Putamen (tissue), 1 donor: Measurements from ENCODE around the gene KCNIP1.

Source experiments
- DNase-seq: peaks from one replicate; pipeline ENCODE4 v3.0.0-alpha.2; 2016; ENCODE audit warnings: low spot score

The KCNIP1 gene

DNA sequence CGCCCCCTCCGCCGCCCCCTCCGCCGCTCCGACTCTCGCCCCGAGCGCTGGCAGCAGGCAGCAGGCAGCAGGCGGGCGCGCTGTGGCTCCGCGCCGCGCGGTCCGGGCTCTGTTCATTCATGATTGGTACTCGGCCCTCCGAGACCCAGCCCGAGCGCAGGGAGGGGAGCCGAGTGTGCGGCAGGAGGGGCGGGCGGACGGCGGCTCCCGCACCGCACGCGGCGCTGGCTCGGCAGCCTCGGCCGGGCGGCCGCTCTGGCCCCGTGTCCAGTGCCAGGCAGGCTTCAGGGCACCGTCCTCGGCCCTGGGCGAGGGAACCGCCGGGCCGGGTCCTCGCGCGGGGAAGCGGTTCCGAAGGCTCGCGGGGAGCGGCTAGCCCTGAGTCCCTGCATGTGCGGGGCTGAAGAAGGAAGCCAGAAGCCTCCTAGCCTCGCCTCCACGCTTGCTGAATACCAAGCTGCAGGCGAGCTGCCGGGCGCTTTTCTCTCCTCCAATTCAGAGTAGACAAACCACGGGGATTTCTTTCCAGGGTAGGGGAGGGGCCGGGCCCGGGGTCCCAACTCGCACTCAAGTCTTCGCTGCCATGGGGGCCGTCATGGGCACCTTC is at the start of gene KCNIP1:
KCNIP1 (plus strand) TSS at position 31 of the 607 bp plus-strand sequence.
- DNase-seq = no peak

- DNase-seq = no peak
Measured at GRCh38 chr5:170463426-170463825, 40.4 kb upstream of the KCNIP1 start.

GRCh38 chr5:170464280-170465127 is 39.3 kb upstream of the KCNIP1 start:
- no peak for DNase-seq

- no peak for DNase-seq
Measured at GRCh38 chr5:170466553-170466952, 37.3 kb upstream of the KCNIP1 start.

- DNase-seq = no peak
Measured at GRCh38 chr5:170466988-170467707, 36.7 kb upstream of the KCNIP1 start.

DNA sequence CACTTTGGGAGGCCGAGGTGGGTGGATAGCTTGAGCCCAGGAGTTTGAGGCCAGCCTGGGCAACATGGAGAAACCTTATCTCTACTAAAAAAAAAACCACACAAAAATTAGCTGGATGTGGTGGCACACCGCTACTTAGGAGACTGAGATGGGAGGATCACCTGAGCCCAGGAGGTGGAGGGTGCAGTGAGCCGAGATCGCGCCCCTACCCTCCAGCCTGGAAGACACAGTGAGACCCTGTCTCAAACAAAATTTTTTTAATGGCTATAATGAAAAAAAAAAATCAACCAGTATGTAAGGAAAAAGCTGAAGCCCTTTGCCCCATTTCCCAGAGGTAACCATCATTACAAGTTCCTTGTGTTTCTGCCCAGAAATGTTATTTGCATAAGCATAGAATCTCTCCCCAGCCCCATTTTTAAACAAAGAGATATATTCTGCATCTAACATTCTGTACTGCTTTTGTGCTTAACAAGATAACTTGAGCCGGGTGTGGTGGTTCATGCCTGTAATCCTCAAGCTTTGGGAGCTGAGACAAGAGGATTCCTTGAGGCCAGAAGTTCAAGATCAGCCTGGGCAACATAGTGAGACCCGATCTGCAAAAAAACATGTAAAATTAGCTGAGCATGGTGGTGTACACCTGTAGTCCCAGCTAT is 35.1 kb upstream of the KCNIP1 start:
- DNase-seq = no peak

DNA sequence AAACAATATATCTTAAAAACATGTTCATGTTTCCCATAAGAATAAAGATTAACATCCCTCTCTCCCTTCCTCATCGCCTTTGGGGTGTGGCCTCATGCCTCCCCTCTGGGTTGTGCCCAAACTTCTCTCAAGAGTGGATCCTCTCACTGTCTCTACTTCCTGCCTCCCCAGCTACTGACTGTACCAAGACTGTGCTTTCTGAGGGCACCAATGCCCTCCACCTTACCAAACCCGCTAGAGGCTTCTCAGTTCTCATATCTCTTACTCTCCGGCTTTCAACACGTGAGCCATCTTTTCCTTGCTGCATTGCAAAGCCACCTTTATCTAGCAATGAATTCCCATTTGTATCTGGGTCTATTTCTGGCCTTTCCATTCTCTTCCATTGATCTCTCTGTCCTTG is 34.4 kb upstream of the KCNIP1 start:
- no peak for DNase-seq

- DNase-seq = no peak
Measured at GRCh38 chr5:170470275-170470674, 33.5 kb upstream of the KCNIP1 start.

- DNase-seq = no peak
Measured at GRCh38 chr5:170470808-170471404, 32.9 kb upstream of the KCNIP1 start.

DNA sequence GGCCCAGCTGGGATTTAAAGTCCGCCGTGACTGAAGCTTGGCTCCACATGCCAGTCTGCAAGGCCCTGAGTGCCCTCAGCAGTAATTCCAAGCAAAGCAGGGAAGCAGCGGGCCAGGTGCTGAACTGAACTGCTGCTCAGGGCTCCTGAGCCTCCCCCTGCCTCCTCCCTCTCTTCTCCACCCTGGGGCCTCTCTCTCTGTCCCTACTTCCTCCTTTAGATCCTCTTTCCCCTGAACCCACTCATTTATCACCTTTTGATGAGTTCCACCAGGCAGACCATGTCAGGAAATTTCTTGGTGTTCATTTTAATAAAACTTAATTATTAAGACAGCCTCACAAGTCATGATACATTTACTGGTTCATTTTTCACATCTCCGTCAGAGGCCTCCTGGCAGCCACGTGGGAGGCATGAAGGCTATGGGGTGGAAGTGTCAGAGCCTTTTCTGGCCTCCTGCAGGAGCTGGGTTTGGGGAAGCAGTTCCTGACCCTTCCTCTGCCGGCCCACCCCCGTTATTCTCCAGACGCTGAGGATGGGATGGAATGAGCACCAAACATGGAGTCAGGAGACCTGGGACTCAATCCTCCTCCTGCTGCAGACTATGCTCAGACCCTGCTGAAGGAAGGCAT is 32.2 kb upstream of the KCNIP1 start:
- DNase-seq = no peak

DNA sequence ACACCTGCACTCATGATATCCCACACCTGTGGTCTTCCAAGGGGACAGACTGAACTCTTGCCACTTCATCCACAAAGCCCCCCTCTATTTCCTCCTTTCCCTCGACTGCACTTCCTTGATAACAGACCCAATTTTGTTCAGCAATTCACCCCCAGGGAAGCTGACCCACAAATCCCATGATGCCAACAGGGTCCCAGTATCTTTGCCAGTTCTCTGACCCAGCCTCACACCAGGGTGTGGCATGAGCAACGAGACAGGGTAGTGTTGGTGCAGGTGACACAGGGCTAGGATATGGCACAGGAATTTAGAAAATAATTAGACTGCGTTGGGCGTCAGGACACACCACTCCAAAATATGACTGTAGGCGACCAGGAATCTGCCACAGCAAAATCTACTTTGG is 30.2 kb upstream of the KCNIP1 start:
- DNase-seq = no peak

DNA sequence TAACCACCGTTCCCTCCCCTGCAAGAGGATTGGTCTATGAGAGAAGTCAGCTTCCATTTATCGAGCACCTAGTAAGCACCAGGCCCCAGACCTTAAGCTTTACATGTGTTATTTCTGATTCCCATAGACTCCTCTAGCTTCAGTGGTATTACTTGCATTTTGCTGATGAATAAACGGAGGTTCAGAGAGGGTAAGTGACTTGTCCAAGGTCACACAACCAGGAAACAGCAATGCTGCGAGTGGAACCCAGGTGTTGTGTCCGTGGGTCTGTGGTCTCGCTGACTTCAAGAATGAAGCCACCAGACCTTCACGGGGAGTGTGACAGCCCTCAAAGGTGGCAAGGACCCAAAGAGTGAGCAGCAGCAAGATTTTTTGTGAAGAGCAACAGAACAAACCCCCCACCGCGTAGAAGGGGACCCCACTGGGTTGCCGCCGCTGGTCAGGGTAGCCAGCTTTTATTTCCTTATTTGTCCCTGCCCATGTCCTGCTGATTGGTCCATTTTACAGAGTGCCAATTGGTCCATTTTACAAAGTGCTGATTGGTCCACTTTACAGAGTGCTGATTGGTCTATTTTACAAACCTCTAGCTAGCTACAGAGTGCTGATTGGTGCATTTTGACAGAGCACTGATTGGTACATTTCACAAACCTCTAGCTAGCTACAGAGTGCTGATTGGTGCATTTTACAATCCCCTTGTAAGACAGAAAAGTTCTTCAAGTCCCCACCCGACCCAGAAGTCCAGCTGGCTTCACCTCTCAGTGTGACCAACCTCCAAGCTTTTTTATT is 29.1 kb upstream of the KCNIP1 start:
- DNase-seq = no peak

GRCh38 chr5:170475294-170476000 is 28.4 kb upstream of the KCNIP1 start:
- DNase-seq = no peak

- no peak for DNase-seq
Measured at GRCh38 chr5:170476704-170477103, 27.1 kb upstream of the KCNIP1 start.

GRCh38 chr5:170477906-170478305 is 25.9 kb upstream of the KCNIP1 start:
- DNase-seq = no peak

- no peak for DNase-seq
Measured at GRCh38 chr5:170478306-170478705, 25.5 kb upstream of the KCNIP1 start.

GRCh38 chr5:170479484-170479883 is 24.3 kb upstream of the KCNIP1 start:
- DNase-seq = no peak

GRCh38 chr5:170480260-170480659 is 23.6 kb upstream of the KCNIP1 start:
- no peak for DNase-seq

DNA sequence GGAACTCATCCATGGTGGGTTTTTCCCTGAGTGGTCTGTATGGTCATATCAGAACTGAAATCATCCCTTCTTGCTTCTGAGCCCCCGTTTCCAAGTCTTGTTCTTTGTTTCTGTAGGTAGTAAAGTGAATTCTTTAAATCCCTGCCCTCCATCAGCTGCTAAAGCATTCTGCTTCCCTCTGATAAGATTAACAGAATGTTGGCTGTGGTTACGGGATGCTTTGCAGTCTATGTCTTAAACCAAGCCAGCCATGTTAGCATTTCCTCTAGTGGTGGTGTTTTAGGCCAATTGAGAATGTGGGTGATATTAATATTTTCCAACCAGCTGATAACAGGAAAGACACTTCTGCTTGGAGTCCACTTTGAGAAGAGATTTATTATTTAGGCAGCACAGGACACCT is 22.0 kb upstream of the KCNIP1 start:
- no peak for DNase-seq

- no peak for DNase-seq
Measured at GRCh38 chr5:170482511-170482910, 21.3 kb upstream of the KCNIP1 start.
